Dedifferentiated amniotic fluid mesenchymal stem cell (primary cell): Measurements from ENCODE around the gene DAB1.
"Not testable (repeated sequence)": the region's sequence is repeated elsewhere in the genome, so short reads cannot be mapped to it uniquely, and the experiment has no call there.

Experiments
- DNase-seq: peaks from one replicate; pipeline ENCODE4 v3.0.0-alpha.2; 2016; ENCODE audit errors: extremely low spot score

The DAB1 gene

GRCh38 chr1:57272150-57272549 is 151.7 kb downstream of the DAB1 start:
- no peak for DNase-seq

DNA sequence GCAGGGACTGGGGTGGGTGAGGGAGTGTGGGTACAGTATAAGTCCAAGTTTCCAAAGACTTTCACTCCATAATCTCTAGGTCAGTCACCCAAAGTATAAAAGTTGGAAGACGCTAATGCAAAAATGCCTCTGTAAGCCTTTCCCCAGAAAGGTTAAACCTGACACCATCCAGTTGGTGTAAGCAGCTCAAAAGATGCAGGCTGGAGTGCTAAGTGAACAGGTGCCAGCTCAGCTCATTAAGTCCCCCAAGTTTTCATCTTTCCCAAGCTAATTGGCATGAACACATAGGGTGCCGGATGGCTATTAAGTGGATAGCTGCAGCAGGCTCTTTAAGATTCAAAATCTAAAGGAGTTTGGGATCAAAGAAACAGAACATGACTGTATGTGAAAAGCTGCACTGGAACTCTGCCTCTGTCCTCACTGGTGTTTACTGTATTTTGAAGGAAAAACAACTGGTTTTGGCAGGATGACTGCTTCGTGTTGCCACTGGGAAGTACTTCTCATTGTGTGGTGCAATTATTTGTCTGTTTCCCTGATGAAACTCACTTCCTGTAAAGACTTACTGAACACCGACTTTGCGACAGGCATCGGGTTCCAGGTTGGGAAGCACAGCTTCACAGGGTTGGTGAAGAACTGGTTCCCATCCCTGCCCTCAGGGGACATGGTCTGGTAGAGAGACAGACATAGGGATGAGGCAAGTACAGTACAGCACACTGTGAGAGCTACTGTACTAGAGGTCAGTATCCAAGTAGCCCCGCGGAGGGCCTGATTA is 152.7 kb downstream of the DAB1 start:
- DNase-seq = no peak

DNA sequence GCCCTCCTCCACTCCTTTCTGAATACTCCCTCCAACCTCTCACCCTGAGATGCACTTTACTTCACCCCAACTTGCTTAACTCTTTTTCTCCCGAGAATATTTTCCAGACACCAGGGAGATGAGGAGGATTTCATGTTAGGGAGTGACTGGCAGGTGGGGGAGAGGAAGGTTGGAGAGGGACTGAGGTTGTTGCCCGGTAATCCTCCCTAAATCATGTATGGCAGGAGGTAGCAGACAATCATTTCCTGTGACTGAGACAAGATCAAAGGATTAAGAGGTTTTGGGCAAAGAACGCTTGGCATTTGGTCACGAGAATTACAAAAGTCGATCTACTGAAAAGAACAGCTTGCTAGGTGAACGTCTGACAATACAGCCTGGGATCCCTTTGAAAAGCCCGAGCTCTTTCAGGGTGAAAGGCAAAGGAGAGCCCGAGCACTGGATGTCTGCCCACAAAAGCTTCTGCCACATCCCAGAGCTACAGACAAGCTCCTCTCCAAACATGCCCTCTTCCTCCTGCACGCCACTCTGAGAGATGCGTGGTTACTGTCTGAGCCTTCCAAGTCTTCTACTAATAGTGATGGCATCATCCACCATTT is 154.1 kb downstream of the DAB1 start:
- DNase-seq = no peak

DNA sequence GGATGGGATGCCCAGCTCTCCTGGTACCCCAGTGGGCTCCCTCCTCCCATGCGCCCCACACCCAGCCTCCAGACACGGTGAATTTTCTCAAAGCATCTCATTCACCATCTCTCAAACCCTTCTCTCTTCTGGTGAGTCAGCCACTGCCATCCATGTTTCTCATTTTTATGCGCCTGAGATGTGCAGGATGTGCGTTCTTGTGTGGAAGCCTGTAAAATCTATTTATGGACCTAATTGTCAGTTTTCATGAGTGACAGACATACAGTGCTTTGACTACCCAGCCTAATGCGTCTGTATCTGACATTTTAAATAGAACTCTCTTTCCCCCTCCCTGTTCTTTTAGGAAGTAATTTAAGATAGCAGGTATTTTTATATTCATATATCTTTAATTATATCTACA is 158.8 kb downstream of the DAB1 start:
- DNase-seq = no peak

GRCh38 chr1:57262472-57262871 is 161.4 kb downstream of the DAB1 start:
- DNase-seq = no peak

DNA sequence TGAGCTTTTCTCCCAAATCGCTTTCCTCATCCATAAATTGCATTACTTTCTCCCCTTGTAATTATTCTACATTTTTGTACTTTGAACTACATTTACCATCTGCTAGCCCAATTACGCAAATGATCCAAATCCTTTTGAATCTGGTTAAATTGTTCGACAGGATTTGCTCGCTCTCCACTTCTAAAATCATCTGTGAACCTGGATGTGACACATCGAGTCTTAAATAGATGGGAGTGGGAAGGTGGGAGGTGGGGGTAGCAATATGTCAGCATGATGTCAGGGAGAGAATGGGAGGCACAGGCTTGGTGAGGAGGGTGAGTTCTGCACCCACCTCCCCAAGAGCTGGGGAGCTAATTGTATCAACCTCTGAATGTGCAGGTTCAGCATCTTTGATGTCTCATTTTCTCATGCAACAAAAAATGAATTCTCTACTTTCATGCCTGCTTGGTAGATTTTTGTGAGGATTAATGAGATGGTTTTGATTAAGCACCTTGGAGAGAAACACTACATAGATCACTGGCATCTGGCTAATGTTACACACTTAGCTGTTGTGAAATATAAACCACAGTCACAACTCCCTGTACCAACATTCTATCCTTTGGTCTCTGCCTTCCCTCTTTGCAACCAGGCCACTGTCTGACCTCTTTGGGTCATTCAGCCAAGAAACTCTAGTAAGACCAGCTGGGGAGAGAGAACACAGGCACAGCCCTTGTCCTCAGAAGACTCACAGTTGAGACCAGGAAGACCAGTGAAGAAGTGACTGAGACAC is 165.1 kb downstream of the DAB1 start:
- no peak for DNase-seq

- no peak for DNase-seq
Measured at GRCh38 chr1:57255945-57256344, 167.9 kb downstream of the DAB1 start.

- no peak for DNase-seq
Measured at GRCh38 chr1:57254022-57254421, 169.8 kb downstream of the DAB1 start.

- no peak for DNase-seq
Measured at GRCh38 chr1:57252597-57253294, 171.1 kb downstream of the DAB1 start.

DNA sequence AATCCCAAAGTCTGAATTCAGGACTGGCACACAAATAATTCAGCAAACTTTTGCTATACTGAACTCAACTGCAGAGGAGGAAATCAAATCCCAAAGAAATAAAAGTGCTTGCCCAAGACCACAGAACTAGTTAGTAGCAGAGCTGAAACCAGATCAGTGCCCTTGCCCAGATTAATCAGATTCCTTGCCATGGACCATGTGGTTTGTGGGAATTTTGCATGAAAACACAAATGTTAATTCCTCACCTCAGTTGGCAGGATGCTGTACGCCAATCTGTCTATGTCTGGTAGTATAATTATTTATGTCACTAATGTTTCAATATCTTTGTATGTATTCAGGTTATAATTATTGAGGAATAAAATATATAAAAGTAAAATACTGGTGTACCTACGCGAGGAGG is 173.8 kb downstream of the DAB1 start:
- no peak for DNase-seq

GRCh38 chr1:57249511-57249910 is 174.3 kb downstream of the DAB1 start:
- DNase-seq = no peak

DNA sequence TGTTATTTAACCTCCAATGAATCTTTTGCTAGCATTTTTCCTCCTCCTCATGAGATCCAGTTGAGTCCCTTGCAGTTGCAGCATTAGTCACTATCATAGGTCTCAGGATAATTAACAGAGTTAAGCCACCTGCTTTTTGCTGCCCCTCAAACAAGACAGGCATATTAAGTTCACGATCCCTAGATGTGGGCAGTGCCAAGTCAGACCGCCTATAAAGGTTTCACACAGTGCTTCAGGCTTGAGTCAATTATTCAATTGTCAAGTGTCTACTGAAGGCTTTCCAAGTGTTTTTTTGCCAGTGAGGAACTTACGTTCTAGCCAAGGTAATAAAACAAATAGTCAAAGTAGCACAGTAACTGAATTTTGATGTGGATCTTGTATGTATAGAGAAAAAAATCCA is 175.0 kb downstream of the DAB1 start:
- no peak for DNase-seq

DNA sequence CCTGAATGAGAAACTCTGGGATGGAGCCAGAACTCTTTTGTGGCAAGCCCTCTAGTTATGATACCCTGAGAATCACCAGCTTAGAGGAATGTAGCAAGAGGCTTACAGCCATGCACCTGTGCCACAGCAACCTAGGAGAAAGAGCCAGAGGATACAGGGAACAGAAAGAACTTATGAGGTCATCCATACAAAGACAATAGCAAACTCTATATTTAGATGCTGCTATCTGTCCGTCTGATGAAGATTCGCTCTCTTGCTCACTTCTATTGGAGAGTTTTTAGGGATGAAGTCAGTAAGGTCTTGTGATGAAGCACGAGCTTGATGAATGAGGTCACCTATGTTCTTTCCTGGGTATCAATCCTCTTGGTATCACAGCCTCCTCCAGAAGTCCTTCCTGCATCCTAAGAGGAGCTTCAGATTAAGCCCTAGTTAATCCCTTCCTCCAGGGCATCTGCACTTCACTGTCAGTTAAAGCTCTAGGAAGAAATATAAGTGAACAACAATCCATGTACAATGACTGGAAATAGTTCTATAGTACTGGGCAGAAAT is 185.6 kb downstream of the DAB1 start:
- DNase-seq = no peak

DNA sequence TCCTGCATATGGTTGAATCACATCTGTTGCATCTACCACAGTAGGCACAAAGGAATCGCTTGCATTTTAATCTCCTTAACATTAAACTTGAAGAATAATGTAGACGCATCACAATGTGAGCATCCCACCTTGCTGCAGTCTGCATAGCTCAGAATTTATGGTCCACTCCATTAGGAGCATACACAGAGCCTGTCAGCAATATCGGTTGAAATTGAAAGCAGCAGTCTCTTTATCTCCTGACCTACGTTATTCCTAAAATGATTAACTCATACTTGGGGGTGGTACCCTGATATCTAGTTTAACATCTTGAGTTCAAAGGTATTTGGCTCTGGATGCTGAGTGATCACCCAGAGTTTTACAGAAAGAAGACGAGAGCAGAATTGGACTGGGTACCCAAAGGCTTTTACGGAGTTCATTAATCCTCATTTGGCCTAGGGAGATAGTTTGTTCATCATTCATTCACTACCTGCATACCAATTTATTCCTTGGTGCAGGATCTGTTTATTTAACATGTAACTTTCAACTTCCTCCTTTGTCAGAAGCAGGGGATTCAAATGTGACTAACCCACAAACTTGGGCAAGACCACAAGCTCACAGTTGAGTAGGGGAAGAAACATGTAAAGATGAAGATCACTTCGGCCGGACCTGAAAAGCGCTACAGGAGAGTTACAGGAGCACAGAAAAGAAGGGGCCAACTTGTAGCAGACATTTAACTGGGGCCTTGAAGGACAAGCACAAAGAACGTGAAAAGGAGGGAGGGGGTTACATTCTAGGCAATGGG is 187.9 kb downstream of the DAB1 start:
- DNase-seq = no peak

GRCh38 chr1:57234459-57234858 is 189.4 kb downstream of the DAB1 start:
- no peak for DNase-seq

DNA sequence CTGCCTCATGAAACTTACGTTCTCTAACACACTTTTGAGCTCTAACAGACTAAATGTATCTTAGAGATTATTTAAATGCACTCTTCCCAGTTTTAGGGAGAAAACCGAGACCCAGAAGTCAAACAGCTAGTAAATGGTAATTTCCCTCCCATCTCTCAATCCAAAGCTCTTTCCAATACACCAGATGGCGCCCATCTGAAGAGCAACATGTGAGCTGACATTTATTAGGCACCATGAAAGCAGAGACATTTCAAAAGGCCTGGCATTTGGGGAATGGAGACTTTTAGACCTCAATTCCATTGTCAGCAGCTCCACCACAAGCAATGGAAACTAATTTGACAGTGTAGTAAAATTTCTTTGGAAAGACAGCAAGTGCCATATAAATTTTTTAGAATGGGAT is 191.4 kb downstream of the DAB1 start:
- no peak for DNase-seq

DNA sequence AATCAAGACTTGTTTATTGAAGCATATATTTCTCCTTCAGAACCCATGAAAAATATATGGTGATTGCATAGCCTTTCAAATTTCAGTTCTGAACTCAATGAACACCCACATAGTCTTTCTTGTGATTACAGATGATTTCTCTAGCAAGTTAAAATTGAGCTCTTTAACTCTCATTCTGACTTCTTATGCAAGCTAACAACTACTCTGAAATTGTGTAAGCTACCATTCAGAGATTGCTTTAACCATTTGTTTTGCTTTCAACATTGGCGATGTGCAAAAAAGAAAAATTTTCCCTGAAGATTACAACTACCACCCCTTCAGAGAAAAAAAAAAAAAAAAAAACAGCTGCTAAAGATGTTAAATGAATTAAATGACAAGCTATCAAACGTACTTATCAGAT is 193.9 kb downstream of the DAB1 start:
- DNase-seq = no peak

GRCh38 chr1:57229076-57229475 is 194.8 kb downstream of the DAB1 start:
- DNase-seq = no peak

DNA sequence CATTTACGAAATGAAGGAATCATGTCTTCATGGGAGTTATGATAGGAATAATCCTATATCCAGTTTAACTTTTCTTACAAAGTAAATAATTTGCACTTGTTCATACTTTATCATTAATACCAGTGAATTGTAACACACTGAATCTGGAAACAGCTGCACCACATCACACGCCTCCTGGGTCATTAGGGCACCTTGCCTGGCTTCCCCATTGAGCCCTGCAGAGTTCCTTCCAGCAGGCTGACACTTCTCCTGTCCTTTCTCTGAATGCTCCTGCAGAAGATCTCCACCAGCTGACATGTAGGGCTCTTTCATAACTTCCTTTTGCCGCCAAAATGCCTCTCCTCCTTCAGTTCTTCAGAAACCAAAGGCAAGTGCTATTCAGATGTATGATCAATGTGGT is 201.1 kb downstream of the DAB1 start:
- DNase-seq = no peak

- no peak for DNase-seq
Measured at GRCh38 chr1:57222307-57222706, 201.6 kb downstream of the DAB1 start.

DNA sequence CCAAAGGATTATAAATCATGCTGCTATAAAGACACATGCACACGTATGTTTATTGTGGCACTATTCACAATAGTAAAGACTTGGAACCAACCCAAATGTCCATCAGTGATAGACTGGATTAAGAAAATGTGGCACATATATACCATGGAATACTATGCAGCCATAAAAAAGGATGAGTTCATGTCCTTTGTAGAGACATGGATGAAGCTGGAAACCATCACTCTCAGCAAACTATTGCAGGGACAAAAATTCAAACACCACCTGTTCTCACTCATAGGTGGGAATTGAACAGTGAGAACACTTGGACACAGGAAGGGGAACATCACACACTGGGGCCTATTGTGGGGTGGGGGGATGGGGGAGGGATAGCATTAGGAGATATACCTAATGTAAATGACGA is 203.0 kb downstream of the DAB1 start:
- DNase-seq = not testable (repeated sequence)
